RWPE2 (cell line): Measurements from ENCODE around the gene ARMC8.
A peak's percentile ranks its signal among the peaks of the same experiment; 100 is the strongest.

ENCODE experiments used
- ATAC-seq: fragments of 200-7000 bp; cut with Tn5 transposase; 3 replicates; pipeline ENCODE4 v1.9.1; 2021; ENCODE audit warnings: low read depth
- DNase-seq: peaks from one replicate; pipeline ENCODE4 v3.0.0-alpha.2; 2020; ENCODE audit warnings: low spot score
- H3K27ac ChIP-seq: fragments of 450-650 bp; 2 replicates; pipeline ENCODE4 v1.5.1; 2017; ENCODE audit warnings: mild to moderate bottlenecking; ENCODE audit not compliant: poor library complexity, severe bottlenecking
- H3K27me3 ChIP-seq: fragments of 250-450 bp; sonication (Bioruptor Pico); 2 replicates; pipeline ENCODE4 v1.5.1; 2021; ENCODE audit warnings: mild to moderate bottlenecking, moderate library complexity; ENCODE audit not compliant: insufficient read depth, poor library complexity, severe bottlenecking
- H3K36me3 ChIP-seq: fragments of 250-450 bp; sonication (Bioruptor Pico); 2 replicates; pipeline ENCODE4 v1.5.1; 2020; ENCODE audit warnings: low read depth, mild to moderate bottlenecking, moderate library complexity
- H3K4me1 ChIP-seq: fragments of 250-450 bp; sonication (Bioruptor Pico); 2 replicates; pipeline ENCODE4 v1.5.1; 2021; ENCODE audit warnings: mild to moderate bottlenecking, moderate library complexity; ENCODE audit not compliant: insufficient read depth, poor library complexity, severe bottlenecking
- H3K4me3 ChIP-seq: fragments of 250-450 bp; sonication (Bioruptor Pico); 2 replicates; pipeline ENCODE4 v1.5.1; 2021; ENCODE audit warnings: mild to moderate bottlenecking, moderate library complexity; ENCODE audit not compliant: severe bottlenecking
- H3K9me3 ChIP-seq: fragments of 250-450 bp; sonication (Bioruptor Pico); 2 replicates; pipeline ENCODE4 v1.5.1; 2021; ENCODE audit warnings: mild to moderate bottlenecking, moderate library complexity; ENCODE audit not compliant: severe bottlenecking
- CTCF ChIP-seq: fragments of 450-650 bp; IDR thresholded peaks from one replicate; pipeline ENCODE4 v1.5.1; 2017; ENCODE audit warnings: mild to moderate bottlenecking, moderate library complexity; ENCODE audit not compliant: poor library complexity, severe bottlenecking

ARMC8 gene

GRCh38 chr3:138271189-138271794, 84.2 kb downstream of the ARMC8 start:
- no peak overlapping the region for H3K27ac ChIP-seq
- no peaks in the 10 kb centered on the region for H3K9me3 ChIP-seq
- ATAC-seq (no peak), DNase-seq (no peak)
- H3K27me3 ChIP-seq: no peaks in the 10 kb centered on the region
- no peak for TF ChIP-seq CTCF
- peaks cover 70% of the 10 kb centered on the region for H3K36me3 ChIP-seq
- no peak overlapping the region for H3K4me3 ChIP-seq
- no peaks in the 10 kb centered on the region for H3K4me1 ChIP-seq

GRCh38 chr3:138281561-138281960, 94.5 kb downstream of the ARMC8 start:
- H3K27ac ChIP-seq: peak overlapping the region; percentile 65
- no peaks in the 10 kb centered on the region for H3K27me3 ChIP-seq
- H3K4me3 ChIP-seq: no peak overlapping the region
- H3K9me3 ChIP-seq: no peaks in the 10 kb centered on the region
- peaks cover 8% of the 10 kb centered on the region for H3K4me1 ChIP-seq
- H3K36me3 ChIP-seq: peaks cover 53% of the 10 kb centered on the region
- no peak for TF ChIP-seq CTCF
- ATAC-seq: no peak; the same call in 2 of the 3 replicates
- no peak for DNase-seq

- no peaks in the 10 kb centered on the region for H3K27me3 ChIP-seq
- H3K4me3 ChIP-seq: no peak overlapping the region
- H3K4me1 ChIP-seq: peaks cover 8% of the 10 kb centered on the region
- TF ChIP-seq CTCF: no peak
- H3K27ac ChIP-seq: peak overlapping the region; percentile 65
- H3K36me3 ChIP-seq: peaks cover 54% of the 10 kb centered on the region
- no peak for DNase-seq
- ATAC-seq: no peak
- H3K9me3 ChIP-seq: no peaks in the 10 kb centered on the region
Measured at GRCh38 chr3:138282836-138283235, 95.7 kb downstream of the ARMC8 start.

GRCh38 chr3:138284079-138284478, 97.0 kb downstream of the ARMC8 start:
- Histone ChIP-seq H3K36me3 (peaks cover 57% of the 10 kb centered on the region), H3K27ac (no peak overlapping the region), H3K4me1 (peaks cover 8% of the 10 kb centered on the region), H3K9me3 (no peaks in the 10 kb centered on the region), H3K4me3 (no peak overlapping the region), H3K27me3 (no peaks in the 10 kb centered on the region)
- ATAC-seq: no peak
- DNase-seq: no peak
- TF ChIP-seq CTCF: no peak

GRCh38 chr3:138284957-138285477, 97.9 kb downstream of the ARMC8 start:
- Histone ChIP-seq H3K27ac (no peak overlapping the region), H3K36me3 (peaks cover 62% of the 10 kb centered on the region), H3K4me1 (peaks cover 8% of the 10 kb centered on the region), H3K9me3 (no peaks in the 10 kb centered on the region), H3K27me3 (no peaks in the 10 kb centered on the region), H3K4me3 (no peak overlapping the region)
- DNase-seq (no peak), ATAC-seq (no peak)
- TF ChIP-seq CTCF: no peak
